ENCODE results near the gene MAD2L2.
"Not testable (repeated sequence)": the region's sequence is repeated elsewhere in the genome, so short reads cannot be mapped to it uniquely, and the experiment has no call there.

The MAD2L2 gene

GRCh38 chr1:11645270-11645669, 35.7 kb downstream of the MAD2L2 start:
- Mint-ChIP-seq H3K36me3 (ENCODE audit: low read depth) (no peaks in the 10 kb centered on the region), H3K9me3 (no peaks in the 10 kb centered on the region), H3K27me3 (ENCODE audit: low read depth) (peaks cover 71% of the 10 kb centered on the region), H3K4me1 (no peaks in the 10 kb centered on the region), H3K27ac (no peak overlapping the region), H3K4me3 (no peak overlapping the region)
- TF ChIP-seq CTCF (IDR thresholded peaks at IDR 0.05; ENCODE audit: unreplicated experiment in 3 of 3), result no peak

DNA sequence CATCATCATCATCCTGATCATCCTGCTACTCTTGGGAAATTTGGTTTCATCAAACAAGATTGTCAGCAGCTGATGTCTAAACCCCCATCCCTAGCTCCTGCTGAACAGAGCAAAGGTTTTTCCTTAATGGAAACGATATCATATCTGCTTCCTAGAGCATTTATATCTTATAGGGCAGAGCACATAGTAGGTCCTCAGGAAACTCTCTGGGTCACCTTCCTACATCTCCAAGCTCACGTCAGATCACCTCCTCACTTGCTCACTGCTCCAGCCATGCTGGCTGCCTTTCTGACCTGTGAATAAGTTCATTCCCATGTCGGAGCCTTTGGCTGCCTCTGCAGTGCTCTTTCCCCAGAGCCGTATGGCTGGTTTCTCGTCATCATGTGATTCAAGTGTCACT, 37.2 kb downstream of the MAD2L2 start:
- H3K9me3 Mint-ChIP-seq, result no peaks in the 10 kb centered on the region
- H3K4me1 Mint-ChIP-seq, result no peaks in the 10 kb centered on the region
- no peaks in the 10 kb centered on the region for H3K36me3 Mint-ChIP-seq (ENCODE audit: low read depth)
- TF ChIP-seq CTCF (IDR thresholded peaks at IDR 0.05; ENCODE audit: unreplicated experiment in 3 of 3), result no peak
- H3K27ac Mint-ChIP-seq, result no peak overlapping the region
- H3K4me3 Mint-ChIP-seq, result no peak overlapping the region
- H3K27me3 Mint-ChIP-seq (ENCODE audit: low read depth), result peaks cover 67% of the 10 kb centered on the region

GRCh38 chr1:11642418-11643017, 38.4 kb downstream of the MAD2L2 start:
- H3K4me3 Mint-ChIP-seq; H3K9me3 Mint-ChIP-seq; H3K27ac Mint-ChIP-seq; H3K4me1 Mint-ChIP-seq; H3K36me3 Mint-ChIP-seq (ENCODE audit: low read depth): not testable (repeated sequence)
- H3K27me3 Mint-ChIP-seq (ENCODE audit: low read depth), result peaks cover 57% of the 10 kb centered on the region
- peak; percentile 93 to 96 (median 95) for TF ChIP-seq CTCF (IDR thresholded peaks at IDR 0.05; ENCODE audit: unreplicated experiment in 3 of 3)

- Mint-ChIP-seq H3K4me1 (no peaks in the 10 kb centered on the region), H3K4me3 (no peak overlapping the region), H3K27ac (no peak overlapping the region), H3K9me3 (no peaks in the 10 kb centered on the region), H3K27me3 (ENCODE audit: low read depth) (peaks cover 54% of the 10 kb centered on the region), H3K36me3 (ENCODE audit: low read depth) (no peaks in the 10 kb centered on the region)
- TF ChIP-seq CTCF (IDR thresholded peaks at IDR 0.05; ENCODE audit: unreplicated experiment in 3 of 3), result no peak
Measured at GRCh38 chr1:11641776-11642305, 39.1 kb downstream of the MAD2L2 start.

DNA sequence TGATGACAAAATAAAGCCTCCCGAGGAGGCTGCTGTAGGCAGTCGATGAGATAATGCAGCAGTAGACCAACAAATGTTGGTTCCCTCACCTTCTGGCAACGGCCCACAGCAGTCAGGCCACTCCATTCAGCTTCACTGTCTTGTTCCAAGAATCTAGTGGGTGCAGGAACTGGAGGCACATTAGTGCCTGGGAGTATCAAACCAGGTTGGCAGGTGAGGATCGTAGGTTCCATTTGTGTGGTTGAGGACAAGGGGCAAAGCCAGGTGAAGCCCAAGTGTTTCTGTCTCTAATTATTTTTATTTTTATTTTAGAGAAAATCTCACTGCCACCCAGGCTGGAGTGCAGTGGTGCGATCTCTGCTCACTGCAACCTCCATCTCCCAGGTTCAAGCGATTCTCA, 40.0 kb downstream of the MAD2L2 start:
- TF ChIP-seq CTCF (IDR thresholded peaks at IDR 0.05; ENCODE audit: unreplicated experiment in 3 of 3), result no peak
- no peak overlapping the region for H3K27ac Mint-ChIP-seq
- peaks cover 52% of the 10 kb centered on the region for H3K27me3 Mint-ChIP-seq (ENCODE audit: low read depth)
- no peaks in the 10 kb centered on the region for H3K36me3 Mint-ChIP-seq (ENCODE audit: low read depth)
- H3K9me3 Mint-ChIP-seq, result peaks cover under 1% of the 10 kb centered on the region
- no peaks in the 10 kb centered on the region for H3K4me1 Mint-ChIP-seq
- no peak overlapping the region for H3K4me3 Mint-ChIP-seq

DNA sequence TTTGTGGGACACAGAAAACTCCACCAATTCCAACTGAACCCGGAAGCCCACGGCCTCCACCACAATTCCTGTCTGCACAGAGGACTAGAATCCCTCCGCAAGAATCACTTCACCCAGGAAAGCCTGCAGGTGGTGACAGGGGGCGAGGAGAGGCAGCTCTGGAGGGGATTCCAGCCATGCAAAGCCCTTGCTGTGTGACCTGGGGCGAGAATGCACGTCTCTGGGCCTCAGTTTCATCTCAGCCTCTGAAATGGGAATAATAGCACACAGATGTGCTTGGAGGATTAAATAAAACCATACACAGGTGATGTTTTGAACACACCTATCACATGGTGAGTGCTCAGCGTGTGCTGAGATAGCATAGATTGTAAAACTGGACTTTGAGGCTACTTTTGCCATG, 40.8 kb downstream of the MAD2L2 start:
- no peaks in the 10 kb centered on the region for H3K4me1 Mint-ChIP-seq
- peaks cover 52% of the 10 kb centered on the region for H3K27me3 Mint-ChIP-seq (ENCODE audit: low read depth)
- no peak overlapping the region for H3K27ac Mint-ChIP-seq
- no peaks in the 10 kb centered on the region for H3K36me3 Mint-ChIP-seq (ENCODE audit: low read depth)
- H3K4me3 Mint-ChIP-seq, result no peak overlapping the region
- TF ChIP-seq CTCF (IDR thresholded peaks at IDR 0.05; ENCODE audit: unreplicated experiment in 3 of 3), result no peak
- H3K9me3 Mint-ChIP-seq, result peaks cover 3% of the 10 kb centered on the region

Data from nephron (organoid).